Fibroblast of lung (primary cell): ENCODE data around the gene FZD2. TPM values are rescaled to one million over a fixed set of nuclear protein-coding genes. Genes with fewer than 3 reads are reported as not detected.
A peak's percentile ranks its signal among the peaks of the same experiment; 100 is the strongest.

ENCODE experiments used
- DNase-seq, 2 donors: peaks; one replicate each; pipeline versions ENCODE4 v3.0.0 to v3.0.0-alpha.2; 2010; ENCODE audit warnings: low read depth in 2 of 2
- H2AFZ ChIP-seq: 2 replicates; pipeline ENCODE4 v1.5.1; 2012; ENCODE audit warnings: low read length, control low read depth, inconsistent platforms
- H3K27ac ChIP-seq: 2 replicates; pipeline ENCODE4 v1.5.1; 2011; ENCODE audit warnings: low read length, control low read depth; ENCODE audit not compliant: insufficient read depth
- H3K27me3 ChIP-seq: 2 replicates; pipeline ENCODE4 v1.5.1; 2011; ENCODE audit warnings: mild to moderate bottlenecking, low read length; ENCODE audit not compliant: control insufficient read depth, insufficient read depth
- H3K36me3 ChIP-seq: 2 replicates; pipeline ENCODE4 v1.5.1; 2011; ENCODE audit warnings: low read length; ENCODE audit not compliant: control insufficient read depth, insufficient read depth
- H3K4me1 ChIP-seq: 2 replicates; pipeline ENCODE4 v1.5.1; 2011; ENCODE audit warnings: low read length; ENCODE audit not compliant: control insufficient read depth, insufficient read depth; ENCODE audit errors: extremely low read depth
- H3K4me2 ChIP-seq: 2 replicates; pipeline ENCODE4 v1.5.1; 2011; ENCODE audit warnings: low read length, control low read depth; ENCODE audit not compliant: insufficient read depth; ENCODE audit errors: extremely low read depth
- H3K4me3 ChIP-seq, 4 experiments: fragments of 200-600 bp in 1 of 4; sonication (generic) in 1 of 4; replicated peaks in 1 of 4; 2 replicates each; pipeline ENCODE4 v1.5.1; 2011 to 2016; ENCODE audit warnings: low read length in 4 of 4, low read depth in 3 of 4, mild to moderate bottlenecking in 3 of 4, control low read depth in 2 of 4, inconsistent platforms in 1 of 4, mixed read lengths in 1 of 4; ENCODE audit not compliant: insufficient read depth in 1 of 4; ENCODE audit errors: control extremely low read depth in 1 of 4
- H3K79me2 ChIP-seq: 2 replicates; pipeline ENCODE4 v1.5.1; 2012; ENCODE audit warnings: mild to moderate bottlenecking, low read length, inconsistent platforms; ENCODE audit not compliant: control insufficient read depth, insufficient read depth
- H3K9ac ChIP-seq: 2 replicates; pipeline ENCODE4 v1.5.1; 2011; ENCODE audit warnings: mild to moderate bottlenecking, low read length, control low read depth; ENCODE audit not compliant: insufficient read depth
- H3K9me3 ChIP-seq: 2 replicates; pipeline ENCODE4 v1.5.1; 2012; ENCODE audit warnings: low read depth, low read length; ENCODE audit not compliant: control insufficient read depth, insufficient read depth
- H4K20me1 ChIP-seq: 2 replicates; pipeline ENCODE4 v1.5.1; 2011; ENCODE audit warnings: low read length; ENCODE audit not compliant: control insufficient read depth, insufficient read depth; ENCODE audit errors: extremely low read depth
- EZH2 ChIP-seq: IDR thresholded peaks from 2 replicates; pipeline ENCODE4 v1.5.1; 2012; ENCODE audit warnings: low read length, control low read depth, mild to moderate bottlenecking; ENCODE audit errors: missing control alignments
- polyA plus RNA-seq, 2 donors: library from polyadenylated mRNA; depleted of rRNA in 1 of 2; stranded (reverse) in 1 of 2; unstranded in 1 of 2; fragments of >200 nt; gene quantifications; 2 replicates each; pipeline ENCODE4 v1.2.1, GENCODE V29; 2011 to 2012; ENCODE audit warnings: missing spikeins in 1 of 2
- total RNA-seq: library from RNA; depleted of rRNA; stranded (reverse); fragments of >200 nt; gene quantifications from 2 replicates; pipeline ENCODE4 v1.2.1, GENCODE V29; 2014
- TF ChIP-seq, protein P1 (sequence below), 2 donors: IDR thresholded peaks in 1 of 2; conservative IDR thresholded peaks in 1 of 2; 1 replicate in 1 of 2; 2 replicates in 1 of 2; pipeline ENCODE4 v1.5.1; 2011 to 2012; ENCODE audit warnings: low read length in 2 of 2, control low read depth in 1 of 2, inconsistent platforms in 1 of 2, low read depth in 1 of 2, mild to moderate bottlenecking in 1 of 2

FZD2 gene
- total and polyA plus RNA-seq, 2 donors (not counting 1 experiment from before 2014, with no cell fraction given) = 20.3 to 23.2 TPM

DNA sequence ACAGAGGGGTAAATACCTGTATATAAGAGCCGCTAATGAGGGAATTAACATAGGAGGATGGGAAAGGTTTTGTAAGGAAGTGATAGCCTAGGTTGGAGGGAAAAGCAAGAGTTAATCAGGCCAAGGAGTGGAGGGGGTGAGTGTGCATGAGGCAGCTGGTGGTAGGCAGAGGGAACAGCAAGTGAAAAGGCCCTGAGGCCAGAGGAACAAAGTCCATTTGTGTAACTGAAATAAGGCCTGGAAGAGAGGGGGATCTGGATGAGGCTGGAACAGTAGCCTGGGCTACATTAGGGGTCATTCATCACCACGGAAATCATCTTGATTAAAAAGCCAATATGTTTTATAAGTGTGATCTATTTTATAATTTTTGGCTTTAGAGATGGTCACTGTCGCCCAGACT is 45.7 kb downstream of the FZD2 start:
- H3K27ac ChIP-seq = no peak overlapping the region
- no peak overlapping the region for H2AFZ ChIP-seq
- H3K9me3 ChIP-seq = no peaks in the 10 kb centered on the region
- no peak overlapping the region for H3K4me2 ChIP-seq
- no peak for DNase-seq
- no peaks in the 10 kb centered on the region for H4K20me1 ChIP-seq
- H3K4me1 ChIP-seq = peaks cover 21% of the 10 kb centered on the region
- TF ChIP-seq, protein P1, sequence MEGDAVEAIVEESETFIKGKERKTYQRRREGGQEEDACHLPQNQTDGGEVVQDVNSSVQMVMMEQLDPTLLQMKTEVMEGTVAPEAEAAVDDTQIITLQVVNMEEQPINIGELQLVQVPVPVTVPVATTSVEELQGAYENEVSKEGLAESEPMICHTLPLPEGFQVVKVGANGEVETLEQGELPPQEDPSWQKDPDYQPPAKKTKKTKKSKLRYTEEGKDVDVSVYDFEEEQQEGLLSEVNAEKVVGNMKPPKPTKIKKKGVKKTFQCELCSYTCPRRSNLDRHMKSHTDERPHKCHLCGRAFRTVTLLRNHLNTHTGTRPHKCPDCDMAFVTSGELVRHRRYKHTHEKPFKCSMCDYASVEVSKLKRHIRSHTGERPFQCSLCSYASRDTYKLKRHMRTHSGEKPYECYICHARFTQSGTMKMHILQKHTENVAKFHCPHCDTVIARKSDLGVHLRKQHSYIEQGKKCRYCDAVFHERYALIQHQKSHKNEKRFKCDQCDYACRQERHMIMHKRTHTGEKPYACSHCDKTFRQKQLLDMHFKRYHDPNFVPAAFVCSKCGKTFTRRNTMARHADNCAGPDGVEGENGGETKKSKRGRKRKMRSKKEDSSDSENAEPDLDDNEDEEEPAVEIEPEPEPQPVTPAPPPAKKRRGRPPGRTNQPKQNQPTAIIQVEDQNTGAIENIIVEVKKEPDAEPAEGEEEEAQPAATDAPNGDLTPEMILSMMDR (conservative IDR thresholded peaks at IDR 0.05 in 1 of 2, IDR thresholded peaks at IDR 0.05 in 1 of 2; ENCODE audit: low read depth in 1 of 2, low read length in 2 of 2) = no peak
- TF ChIP-seq EZH2 = no peak
- H3K79me2 ChIP-seq = no peaks in the 10 kb centered on the region
- H3K36me3 ChIP-seq = no peaks in the 10 kb centered on the region
- H3K9ac ChIP-seq = no peak overlapping the region
- H3K27me3 ChIP-seq = no peaks in the 10 kb centered on the region
- H3K4me3 ChIP-seq = no peak overlapping the region

DNA sequence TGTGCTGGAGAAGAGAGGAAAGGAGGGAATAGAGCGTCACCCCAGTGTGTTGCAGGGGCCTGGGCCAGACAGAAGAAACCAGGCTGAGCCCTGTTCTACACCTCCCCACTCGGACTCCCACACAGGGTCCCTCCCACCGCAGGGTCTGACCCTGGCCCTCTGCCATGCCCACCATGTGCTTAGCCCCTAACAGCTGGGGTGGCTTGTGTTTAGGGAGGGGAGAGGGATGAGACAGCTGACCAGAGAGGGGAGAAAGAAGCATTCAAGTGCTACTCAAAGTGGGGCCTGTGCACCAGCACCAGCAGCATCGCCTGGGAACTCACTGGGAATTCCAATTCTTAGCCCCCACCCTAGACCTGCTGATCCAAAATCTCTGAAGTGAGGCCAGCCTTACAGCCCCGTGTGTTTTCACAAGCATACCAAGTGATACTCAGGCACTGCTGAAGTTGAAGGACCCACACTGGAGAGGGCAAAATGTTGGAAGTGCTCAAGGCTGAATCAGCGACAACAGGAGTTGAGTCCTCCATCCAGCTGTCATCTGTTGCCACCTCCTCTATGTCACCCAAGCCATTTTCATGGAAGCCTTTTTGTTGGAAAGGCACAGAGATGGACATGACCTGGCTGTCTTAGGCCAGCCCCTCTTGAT is 47.0 kb downstream of the FZD2 start:
- no peaks in the 10 kb centered on the region for H4K20me1 ChIP-seq
- peaks cover 20% of the 10 kb centered on the region for H3K4me1 ChIP-seq
- no peak for TF ChIP-seq EZH2
- TF ChIP-seq, protein P1 (conservative IDR thresholded peaks at IDR 0.05 in 1 of 2, IDR thresholded peaks at IDR 0.05 in 1 of 2; ENCODE audit: low read depth in 1 of 2, low read length in 2 of 2) = no peak
- H3K4me2 ChIP-seq = no peak overlapping the region
- no peaks in the 10 kb centered on the region for H3K36me3 ChIP-seq
- H2AFZ ChIP-seq = no peak overlapping the region
- H3K9me3 ChIP-seq = no peaks in the 10 kb centered on the region
- no peak overlapping the region for H3K4me3 ChIP-seq
- H3K9ac ChIP-seq = no peak overlapping the region
- no peaks in the 10 kb centered on the region for H3K79me2 ChIP-seq
- H3K27ac ChIP-seq = no peak overlapping the region
- H3K27me3 ChIP-seq = no peaks in the 10 kb centered on the region
- DNase-seq = peak in 1 of 2 donors; percentile 63

DNA sequence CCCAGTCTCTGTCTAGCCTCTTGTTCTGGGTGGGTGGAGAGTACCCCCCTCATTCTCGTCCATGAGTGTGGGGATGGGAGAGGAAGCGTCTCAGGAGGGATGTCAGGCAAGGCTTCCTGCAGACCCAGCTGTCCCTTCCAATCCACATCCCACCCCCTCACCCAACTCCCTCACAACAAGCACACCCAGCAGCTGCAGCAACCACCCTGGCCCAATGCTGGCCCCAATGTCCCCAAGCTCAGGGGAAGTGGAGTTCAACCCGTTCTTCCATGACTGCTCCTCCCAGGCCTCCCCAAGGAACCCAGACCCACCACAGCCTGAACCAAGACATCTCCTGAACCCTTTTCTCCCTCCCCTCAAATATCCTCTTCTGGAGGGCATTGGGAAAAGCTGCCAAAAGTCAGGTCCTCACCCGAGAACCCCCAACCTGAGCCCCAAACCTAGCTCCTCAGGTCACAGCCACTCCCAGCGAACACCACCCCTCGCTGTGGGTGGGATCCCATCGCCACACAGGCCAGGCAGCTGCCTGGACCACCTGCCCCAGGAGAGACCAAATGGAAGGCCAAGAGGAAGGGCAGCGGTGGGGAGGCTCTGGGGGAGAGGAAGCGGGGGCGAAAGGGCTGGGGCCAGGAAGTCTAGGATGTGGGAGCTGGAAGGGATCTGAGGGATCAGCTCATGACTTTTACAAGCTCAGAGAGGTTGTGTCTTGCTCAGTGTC is 47.6 kb downstream of the FZD2 start:
- no peaks in the 10 kb centered on the region for H4K20me1 ChIP-seq
- no peak for DNase-seq
- no peak overlapping the region for H2AFZ ChIP-seq

More for the DNA sequence above, 47.6 kb downstream of the FZD2 start:
- Histone ChIP-seq H3K27me3 (no peaks in the 10 kb centered on the region), H3K9ac (no peak overlapping the region), H3K27ac (no peak overlapping the region), H3K79me2 (no peaks in the 10 kb centered on the region), H3K36me3 (no peaks in the 10 kb centered on the region), H3K4me3 (no peak overlapping the region), H3K9me3 (no peaks in the 10 kb centered on the region), H3K4me1 (peaks cover 16% of the 10 kb centered on the region), H3K4me2 (no peak overlapping the region)
- no peak for TF ChIP-seq EZH2
- TF ChIP-seq, protein P1 (conservative IDR thresholded peaks at IDR 0.05 in 1 of 2, IDR thresholded peaks at IDR 0.05 in 1 of 2; ENCODE audit: low read depth in 1 of 2, low read length in 2 of 2) = no peak
